Muscle of back (tissue), 11 donors: Measurements from ENCODE around the gene RAP1GAP2. TPM values are rescaled to one million over a fixed set of nuclear protein-coding genes. Genes with fewer than 3 reads are reported as not detected.
A peak's percentile ranks its signal among the peaks of the same experiment; 100 is the strongest.
"Not testable (repeated sequence)": the region's sequence is repeated elsewhere in the genome, so short reads cannot be mapped to it uniquely, and the experiment has no call there.

Experiments used
- DNase-seq, 3 donors: peaks; one replicate each; pipeline versions ENCODE4 v3.0.0 to v3.0.0-alpha.2; 2013
- polyA plus RNA-seq, 10 donors: library from polyadenylated mRNA; unstranded; fragments of 120-200 nt; gene quantifications; one replicate each; pipeline ENCODE4 v1.2.1, GENCODE V29; 2013; ENCODE audit not compliant: insufficient read length in 10 of 10

RAP1GAP2 gene
- polyA plus RNA-seq, 10 donors: 1.5 to 3.7 (median 2.7) TPM

DNA sequence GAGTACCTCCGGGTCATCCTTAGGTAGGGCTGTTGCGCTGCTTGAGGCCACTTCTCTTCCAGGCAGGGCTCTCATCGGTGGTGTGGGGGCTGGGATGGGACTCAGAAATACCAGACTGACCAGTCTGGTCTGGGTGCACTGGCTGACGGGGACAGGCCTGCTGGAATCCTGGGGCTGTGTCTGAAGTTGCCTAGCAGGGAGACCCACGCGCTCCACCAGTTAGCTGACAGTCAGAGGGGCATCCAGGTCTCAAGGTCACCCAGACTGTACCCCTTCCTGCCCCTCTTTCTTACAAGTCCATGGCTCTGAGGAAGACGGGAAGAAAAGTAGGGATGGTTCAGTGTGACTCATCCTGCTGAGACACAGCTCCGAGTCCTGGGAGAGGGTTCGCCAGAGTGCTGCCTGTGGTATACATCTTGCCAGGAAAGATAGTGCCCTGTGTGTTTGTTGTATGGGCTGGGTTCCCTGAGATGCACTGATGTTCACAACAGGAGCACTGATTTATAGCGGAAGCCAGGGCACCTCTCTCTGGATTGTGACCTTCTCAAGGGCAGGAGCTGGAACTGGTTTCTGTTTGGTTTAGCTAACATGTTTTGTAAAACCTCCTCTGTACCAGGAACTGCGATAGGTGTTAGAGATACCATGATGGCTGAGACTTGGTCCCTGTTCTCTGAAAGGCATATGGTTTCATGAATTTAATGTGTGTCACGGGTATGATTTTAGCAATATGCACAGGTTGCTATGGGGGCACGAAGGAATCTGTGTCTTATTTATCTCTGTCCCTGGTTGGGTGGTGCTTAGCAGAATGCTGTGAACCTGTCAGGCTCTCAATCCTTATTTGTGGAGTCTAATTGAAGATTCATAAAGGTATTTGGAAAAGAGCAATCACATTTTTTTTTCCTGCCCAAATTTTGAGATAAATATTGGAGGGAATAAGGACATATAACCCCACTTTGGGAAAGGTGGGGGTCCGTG, 169.7 kb downstream of the RAP1GAP2 start:
- no peak for DNase-seq

- peak in 1 of 3 donors; percentile 30 for DNase-seq
These were observed 171.3 kb downstream of the RAP1GAP2 start for GRCh38 chr17:2967515-2967914.

DNA sequence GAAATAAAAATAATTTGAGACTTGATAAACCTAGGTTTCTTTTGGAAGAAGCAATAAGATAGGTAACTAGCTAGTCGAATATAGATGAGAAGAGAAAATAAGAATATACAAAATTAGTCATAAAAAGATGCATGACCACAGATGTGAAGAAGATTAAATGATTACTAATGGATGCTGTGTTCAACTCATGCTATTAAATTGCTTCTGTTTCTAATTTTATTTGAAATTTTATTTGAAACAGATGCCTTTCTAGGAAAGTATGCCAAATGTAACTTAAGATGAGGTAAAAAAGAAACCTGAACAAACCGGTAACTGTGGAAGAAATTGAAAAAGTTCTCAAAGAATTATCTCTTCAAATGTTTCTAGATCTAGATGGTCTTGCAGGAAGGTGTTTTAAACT, 175.6 kb downstream of the RAP1GAP2 start:
- no peak for DNase-seq

DNA sequence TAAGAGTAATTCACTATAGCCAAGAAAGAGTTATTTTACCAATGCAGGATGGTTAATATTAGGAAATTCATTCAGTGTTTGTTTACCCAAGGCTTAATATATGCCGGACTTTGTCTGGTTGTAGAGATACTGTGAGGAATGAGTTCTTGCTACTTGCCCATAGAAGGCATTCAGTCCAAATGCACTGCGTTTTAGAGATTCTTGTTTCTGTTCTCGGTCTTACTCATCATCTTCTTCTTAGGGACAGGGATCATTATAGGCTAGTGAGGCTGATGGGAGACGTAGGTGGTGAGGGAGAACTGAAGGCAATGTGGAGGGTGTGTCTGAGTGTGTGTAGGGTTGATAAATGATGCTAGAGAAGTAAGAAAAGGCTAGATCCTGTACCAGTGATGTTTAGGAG, 176.5 kb downstream of the RAP1GAP2 start:
- no peak for DNase-seq

DNA sequence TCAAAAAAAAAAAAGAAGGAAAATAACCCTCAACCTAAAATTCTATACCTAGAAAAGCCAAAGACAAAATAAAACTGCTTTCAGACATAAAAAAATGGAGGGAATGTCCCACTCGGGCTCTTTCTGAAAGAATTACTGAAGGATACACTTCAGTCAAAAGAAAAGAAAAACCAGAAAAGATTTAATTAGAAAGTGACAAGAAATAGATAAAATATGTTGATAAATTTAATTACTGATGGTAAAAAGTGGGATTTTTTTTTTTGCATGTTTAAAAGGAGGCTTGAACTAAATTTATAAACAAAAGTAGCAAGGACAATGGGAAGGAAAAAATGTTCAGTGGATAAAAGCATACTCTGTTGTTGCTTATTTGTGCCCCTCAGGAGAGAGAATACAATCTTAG, 178.1 kb downstream of the RAP1GAP2 start:
- DNase-seq: no peak

DNA sequence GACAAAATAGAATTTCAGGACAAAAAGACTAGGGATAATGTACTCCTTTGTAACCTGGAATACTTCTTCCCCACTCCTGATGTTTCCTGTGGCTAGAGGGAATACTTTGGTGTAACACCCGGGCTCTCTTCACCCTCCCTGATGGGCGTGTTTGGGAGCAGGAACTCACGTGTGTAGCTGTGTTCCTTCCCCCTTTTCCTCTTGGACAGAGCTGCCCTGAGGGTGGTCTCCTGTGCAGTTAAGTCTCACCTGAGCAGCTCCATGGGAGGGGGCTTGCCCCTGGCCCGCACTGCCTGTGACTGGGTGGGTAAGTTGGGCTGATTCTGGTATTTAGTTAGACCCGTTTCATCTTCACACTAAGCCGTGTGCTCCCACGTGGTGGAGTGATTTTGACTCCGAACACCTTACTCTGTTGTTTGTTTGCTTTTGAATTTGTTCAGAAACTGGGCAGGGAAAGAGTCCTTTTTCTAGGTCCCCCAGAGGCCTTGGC, 179.3 kb downstream of the RAP1GAP2 start:
- DNase-seq: no peak

GRCh38 chr17:2977157-2977556, 180.9 kb downstream of the RAP1GAP2 start:
- no peak for DNase-seq

GRCh38 chr17:2978116-2978515, 181.9 kb downstream of the RAP1GAP2 start:
- no peak for DNase-seq

DNA sequence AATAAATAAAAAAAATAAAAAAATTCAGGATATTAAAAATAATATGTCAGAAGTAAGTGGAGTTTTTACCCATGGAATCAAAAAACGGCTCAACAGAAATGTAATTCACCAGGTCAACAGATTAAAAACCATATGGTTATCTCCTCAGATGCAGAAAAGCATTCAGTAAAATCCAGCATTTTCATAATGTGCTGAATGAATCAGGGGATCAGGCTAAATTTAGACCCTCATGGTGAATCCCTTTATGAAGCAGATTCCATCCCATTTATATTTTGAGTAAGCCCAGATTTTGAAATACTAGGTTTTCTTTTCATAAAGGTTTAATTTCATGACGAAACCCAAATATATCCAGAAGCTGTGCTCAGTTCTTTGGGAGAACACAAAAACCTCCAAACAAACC, 182.8 kb downstream of the RAP1GAP2 start:
- DNase-seq: no peak

DNA sequence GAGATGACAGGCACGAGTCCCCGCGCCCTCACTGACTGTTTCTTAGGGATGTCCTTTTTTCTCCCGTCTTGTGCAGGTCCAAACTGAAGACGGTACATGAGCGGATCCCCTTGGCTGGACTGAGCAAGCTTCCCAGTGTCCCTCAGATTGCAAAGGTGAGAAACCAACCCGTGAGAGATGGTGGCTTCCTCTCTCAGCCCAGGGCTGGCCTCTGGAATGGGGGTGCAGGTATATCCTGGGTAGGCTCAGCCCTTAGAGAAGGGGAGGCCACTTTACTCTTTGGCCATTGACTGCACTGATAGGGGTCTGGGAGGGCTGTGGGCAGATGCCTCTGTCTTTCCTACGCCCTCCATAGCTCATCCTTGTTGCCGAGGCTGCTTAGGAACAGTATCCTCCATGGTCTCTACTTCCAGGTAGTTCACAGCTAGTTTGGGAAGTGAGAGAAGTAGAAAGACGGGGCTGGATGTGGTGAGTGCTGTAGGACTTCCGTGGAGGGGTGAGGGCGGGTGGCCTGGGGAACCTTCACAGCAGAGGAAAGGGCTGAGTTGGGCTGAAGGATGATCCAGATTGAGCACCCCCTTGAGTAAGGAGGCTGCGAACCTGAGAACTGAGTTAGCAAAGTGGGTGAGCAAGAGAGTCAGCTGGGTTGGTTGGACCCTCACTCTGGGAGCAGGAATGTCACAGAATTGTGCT, 184.1 kb downstream of the RAP1GAP2 start:
- DNase-seq: no peak

DNA sequence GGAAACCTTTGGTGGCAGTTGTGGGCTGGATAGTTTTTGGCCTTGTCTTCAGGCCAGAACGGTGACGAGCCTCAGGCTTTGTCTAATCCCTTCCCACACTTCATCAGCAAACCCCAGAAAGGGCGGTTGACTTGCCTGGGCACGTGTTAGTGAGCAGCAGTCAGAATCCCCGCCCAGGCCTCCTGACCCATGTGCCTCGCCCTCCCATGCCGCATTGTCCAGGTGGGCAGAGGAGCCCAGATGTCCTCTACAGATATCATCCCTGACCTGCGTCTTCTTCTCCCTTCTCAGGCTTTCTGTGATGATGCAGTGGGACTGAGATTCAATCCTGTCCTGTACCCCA, 184.6 kb downstream of the RAP1GAP2 start:
- no peak for DNase-seq

- no peak for DNase-seq
These were observed 185.1 kb downstream of the RAP1GAP2 start for GRCh38 chr17:2981325-2981724.

DNA sequence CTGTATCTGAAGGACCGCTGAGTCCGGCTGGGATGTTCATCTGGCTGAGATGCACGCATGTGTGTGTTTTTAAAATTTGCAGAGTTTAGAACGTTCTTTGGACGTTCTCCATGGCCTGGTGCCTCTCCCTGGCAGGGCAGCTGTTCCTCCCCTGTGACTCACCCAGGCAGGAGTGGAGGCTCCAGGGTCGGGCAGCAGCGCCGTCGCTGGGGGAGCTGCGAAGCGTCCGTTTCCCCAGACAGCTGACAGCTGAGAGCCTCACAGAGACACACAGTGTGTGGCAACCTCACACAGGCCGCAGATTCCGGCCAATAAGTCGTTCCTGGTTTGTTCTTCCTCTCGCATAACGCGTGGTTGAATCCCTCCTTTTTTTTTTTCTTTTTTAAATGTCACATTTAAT, 186.6 kb downstream of the RAP1GAP2 start:
- DNase-seq: peak; percentile 52 to 90 (median 79)

DNA sequence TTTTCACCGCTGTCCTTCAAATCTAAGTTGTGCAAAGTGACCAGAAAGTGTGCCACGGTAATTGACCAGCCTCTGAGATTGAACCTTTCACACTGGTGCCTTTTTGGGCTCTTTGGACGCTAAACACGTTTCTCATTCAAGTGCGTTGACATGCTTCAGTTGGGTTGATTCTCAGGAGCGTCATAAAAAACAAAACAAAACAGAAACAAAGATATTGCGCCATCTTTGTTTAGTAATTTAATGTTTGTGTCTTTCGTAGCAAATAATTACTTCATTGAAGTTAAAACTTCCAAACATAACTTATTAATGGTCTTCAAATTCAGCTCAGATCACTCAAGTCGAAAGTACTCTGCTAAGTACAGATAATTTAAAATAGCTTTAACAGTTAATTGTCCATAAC, 187.0 kb downstream of the RAP1GAP2 start:
- no peak for DNase-seq

DNA sequence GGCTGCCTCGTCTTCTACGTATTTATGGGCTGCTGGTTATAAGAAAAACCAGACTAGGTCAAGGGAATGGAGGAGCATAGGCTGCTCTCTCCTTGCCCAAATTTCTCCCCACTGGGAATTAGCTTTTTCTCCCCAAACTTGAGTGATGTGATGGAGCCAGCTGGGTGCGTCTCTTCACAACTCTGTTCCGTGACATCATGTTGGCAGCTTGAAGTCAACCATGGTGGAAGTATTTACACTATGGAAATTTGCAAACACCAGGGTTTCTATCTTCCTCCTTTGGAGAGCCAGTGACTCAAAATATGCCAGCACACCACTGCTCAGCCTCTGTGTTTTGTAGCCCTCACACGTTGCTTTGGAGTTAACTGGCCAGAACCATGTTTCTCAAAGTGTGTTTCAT, 189.1 kb downstream of the RAP1GAP2 start:
- no peak for DNase-seq

GRCh38 chr17:2986925-2987324, 190.7 kb downstream of the RAP1GAP2 start:
- no peak for DNase-seq

GRCh38 chr17:2989396-2989795, 193.2 kb downstream of the RAP1GAP2 start:
- DNase-seq: not testable (repeated sequence)

- no peak for DNase-seq
These were observed 193.6 kb downstream of the RAP1GAP2 start for GRCh38 chr17:2989855-2990254.

DNA sequence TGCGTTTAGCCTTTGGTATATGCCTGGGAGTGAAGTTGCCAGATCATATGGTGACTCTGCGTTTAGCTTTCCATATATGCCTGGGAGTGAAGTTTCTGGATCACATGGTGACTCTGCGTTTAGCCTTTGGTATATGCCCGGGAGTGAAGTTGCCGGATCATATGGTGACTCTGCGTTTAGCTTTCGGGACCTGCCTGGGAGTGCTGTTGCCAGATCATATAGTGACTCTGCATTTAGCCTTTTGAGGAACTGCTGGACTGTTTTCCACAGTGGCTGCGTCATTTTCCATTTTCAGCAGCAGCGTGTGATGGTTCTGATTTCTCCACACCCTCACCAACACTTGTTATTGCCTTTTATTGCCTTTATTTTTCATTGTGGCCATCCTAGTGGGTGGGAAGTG, 194.2 kb downstream of the RAP1GAP2 start:
- DNase-seq: no peak

DNA sequence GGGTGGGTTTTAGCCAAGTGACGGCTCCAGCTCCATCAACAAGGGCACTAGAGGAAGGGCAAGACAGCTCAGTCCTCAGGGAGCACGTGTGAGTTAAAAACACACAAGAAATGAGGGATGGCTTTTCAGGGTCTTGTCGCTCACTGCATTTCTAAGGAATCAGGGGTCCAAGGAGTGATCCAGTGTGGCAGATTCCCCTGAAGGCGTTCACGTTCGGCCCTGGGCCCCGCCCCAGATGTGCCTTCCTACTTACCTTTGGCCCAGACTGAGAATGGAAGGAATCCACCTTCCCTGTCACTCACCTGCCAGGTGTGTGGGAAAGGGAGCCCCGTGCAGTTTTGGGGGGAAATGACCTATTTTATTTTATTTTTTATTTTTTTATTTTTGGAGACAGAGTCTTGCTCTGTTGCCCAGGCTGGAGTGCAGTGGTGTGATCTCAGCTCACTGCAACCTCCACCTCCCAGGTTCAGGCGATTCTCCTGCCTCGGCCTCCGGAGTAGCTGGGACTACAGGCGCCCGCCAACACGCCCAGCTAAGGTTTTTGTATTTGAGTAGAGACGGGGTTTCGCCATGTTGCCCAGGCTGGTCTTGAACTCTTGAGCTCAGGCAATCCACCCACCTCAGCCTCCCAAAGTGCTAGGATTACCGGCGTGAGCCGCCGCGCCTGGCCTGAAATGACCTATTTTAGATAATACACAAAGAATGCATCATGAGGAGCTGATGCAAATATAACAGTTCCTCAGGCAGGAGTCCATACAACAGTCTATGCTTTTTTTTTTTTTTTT, 195.3 kb downstream of the RAP1GAP2 start:
- DNase-seq: not testable (repeated sequence)

GRCh38 chr17:2994441-2994840, 198.2 kb downstream of the RAP1GAP2 start:
- DNase-seq: no peak

GRCh38 chr17:2995377-2995776, 199.1 kb downstream of the RAP1GAP2 start:
- peak in 2 of 3 donors; percentile 33 to 66 for DNase-seq
